AG09319 (cell line): ENCODE measurements around the gene PPIA.

Experiments
- DNase-seq: peaks from one replicate; pipeline ENCODE4 v3.0.0-alpha.2; 2010; ENCODE audit warnings: low read depth; ENCODE audit errors: extremely low read depth
- TF ChIP-seq, protein P1 (sequence below): IDR thresholded peaks from 2 replicates; pipeline ENCODE4 v1.5.1; 2011; ENCODE audit warnings: low read depth, mild to moderate bottlenecking, inconsistent platforms, low read length, moderate library complexity

Gene PPIA

DNA sequence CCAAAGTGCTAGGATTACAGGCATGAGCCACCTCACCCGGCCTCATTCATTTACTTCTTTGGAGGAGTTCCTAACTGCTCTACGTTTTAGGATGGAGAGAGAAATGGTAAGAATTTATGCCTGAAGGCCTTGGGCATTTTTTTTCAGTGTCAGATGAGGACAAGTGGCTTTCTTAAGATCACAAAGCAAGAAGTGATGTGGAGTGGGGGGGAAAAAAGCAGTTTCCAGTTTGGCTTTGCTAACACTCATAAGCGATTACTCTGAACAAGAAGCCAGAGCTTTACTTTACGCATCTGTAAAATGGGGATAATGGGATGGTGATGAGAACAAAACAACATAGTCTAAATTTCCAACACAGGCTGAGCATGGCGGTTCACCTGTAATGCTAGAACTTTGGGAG is 2.6 kb upstream of the PPIA start:
- peak; percentile 54 for DNase-seq
- TF ChIP-seq, protein P1, sequence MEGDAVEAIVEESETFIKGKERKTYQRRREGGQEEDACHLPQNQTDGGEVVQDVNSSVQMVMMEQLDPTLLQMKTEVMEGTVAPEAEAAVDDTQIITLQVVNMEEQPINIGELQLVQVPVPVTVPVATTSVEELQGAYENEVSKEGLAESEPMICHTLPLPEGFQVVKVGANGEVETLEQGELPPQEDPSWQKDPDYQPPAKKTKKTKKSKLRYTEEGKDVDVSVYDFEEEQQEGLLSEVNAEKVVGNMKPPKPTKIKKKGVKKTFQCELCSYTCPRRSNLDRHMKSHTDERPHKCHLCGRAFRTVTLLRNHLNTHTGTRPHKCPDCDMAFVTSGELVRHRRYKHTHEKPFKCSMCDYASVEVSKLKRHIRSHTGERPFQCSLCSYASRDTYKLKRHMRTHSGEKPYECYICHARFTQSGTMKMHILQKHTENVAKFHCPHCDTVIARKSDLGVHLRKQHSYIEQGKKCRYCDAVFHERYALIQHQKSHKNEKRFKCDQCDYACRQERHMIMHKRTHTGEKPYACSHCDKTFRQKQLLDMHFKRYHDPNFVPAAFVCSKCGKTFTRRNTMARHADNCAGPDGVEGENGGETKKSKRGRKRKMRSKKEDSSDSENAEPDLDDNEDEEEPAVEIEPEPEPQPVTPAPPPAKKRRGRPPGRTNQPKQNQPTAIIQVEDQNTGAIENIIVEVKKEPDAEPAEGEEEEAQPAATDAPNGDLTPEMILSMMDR: no peak

DNA sequence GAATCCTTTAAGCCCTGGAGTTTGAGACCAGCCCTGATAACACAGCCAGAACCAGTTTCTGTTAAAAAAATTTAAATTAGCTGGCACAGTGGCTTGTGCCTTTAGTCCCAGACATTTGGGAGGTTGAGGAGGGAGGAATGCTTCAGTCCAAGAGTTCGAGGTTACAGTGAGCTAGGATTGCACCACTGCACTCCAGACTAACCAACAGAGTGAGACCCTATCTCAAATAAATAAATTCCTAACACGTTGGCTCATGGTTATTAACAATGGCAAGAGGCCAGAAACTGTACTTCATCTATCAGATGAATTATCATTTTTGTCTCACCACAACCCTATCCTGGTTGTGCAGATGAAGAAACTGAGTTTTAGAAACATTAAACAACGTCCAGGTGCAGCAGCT is 2.1 kb upstream of the PPIA start:
- TF ChIP-seq, protein P1: no peak
- DNase-seq: no peak

DNA sequence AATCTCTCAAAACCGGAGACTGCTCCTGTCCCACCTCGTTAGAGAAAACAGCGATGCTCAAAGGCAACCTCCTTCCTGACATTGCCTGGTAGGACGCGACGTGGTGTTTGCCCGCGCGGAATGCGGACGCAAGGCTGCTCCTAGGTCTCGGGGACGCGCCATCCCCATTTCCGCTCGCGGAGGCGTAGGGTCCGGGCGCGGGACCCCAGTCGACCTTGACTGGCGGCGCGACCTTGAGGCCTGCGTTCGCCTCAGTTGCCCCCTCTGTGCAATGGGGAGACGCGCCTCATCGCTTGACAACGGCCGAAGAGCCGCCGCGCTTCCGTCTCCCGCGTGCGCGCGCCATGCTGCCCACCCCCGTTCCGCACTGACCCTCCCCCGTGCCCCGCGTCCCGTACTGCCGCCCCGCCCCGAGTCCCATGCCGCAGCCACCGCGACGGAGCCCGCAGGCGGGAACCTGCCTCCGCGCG is 412 bp upstream of the PPIA start:
- DNase-seq: peak; percentile 18
- TF ChIP-seq, protein P1: no peak

DNA sequence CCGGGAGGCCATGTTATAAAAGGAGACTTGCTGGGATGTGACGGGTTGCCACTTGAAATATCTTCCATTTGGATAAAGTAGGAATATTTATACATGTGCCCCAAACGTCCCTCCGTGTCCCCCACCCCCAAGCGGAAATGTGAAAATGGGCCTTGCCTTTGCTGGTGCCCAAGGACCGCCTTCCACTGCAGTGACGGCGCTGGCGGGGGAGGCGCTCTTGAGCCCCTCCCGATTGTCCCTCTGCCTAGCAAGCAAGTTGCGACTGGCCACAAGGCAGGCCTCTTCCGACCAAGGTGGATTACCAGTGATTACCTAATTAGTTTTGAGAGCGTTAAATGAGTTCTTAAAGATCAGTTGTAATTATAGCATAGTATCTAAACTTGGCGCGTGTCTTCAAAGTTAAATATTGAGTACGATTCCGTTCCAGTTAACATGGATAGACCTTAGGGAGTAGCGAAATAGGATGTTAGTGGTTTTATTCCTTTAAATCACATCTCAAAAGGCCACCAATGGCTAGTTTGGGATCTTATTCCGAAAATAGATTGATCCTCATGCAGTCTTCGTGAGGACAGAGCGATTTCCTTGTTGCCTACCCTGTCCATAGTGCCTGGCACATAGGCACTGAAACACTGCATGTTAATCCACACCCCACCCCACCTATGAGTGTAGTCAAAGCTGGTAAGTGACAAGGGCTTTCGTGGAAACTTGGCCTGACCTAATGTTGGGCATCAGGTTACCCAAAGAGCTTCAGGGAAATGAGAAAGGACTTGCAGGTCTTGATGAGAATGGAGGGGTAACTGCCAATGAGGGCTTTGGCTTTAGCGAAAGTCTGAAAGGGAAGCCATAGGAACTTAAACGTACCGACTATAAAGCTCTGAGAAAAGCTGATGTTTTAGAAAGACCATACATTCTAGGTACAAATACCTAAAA is 1.1 kb downstream of the PPIA start:
- DNase-seq: peak; percentile 72
- TF ChIP-seq, protein P1: peak; percentile 39

DNA sequence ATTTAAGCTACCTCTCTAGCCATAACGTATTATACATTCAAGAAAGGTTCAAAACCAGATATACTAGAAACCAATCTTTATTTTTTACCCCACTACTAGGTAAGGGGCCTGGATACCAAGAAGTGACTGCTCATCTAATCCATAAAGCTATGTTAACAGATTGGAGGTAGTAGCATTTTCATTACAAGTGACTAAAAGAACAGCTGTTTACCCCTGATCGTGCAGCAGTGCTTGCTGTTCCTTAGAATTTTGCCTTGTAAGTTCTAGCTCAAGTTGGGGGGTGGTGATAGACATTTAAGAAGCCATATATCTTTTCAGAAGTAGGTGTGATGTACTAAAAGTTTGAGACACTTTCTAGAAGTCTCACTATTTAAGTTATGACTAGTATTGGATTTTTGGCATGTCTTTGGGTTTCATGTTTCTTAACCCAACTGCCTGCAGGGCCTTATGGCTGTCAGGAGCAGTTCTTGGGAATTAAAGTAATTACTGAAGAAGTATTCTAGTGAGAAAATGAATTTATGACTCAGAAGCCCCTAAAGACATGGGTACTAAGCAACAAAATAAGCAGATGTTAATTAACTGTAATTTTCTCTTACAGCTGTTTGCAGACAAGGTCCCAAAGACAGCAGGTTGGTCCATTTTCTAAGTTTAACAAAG is 2.3 kb downstream of the PPIA start:
- TF ChIP-seq, protein P1: no peak
- DNase-seq: no peak

DNA sequence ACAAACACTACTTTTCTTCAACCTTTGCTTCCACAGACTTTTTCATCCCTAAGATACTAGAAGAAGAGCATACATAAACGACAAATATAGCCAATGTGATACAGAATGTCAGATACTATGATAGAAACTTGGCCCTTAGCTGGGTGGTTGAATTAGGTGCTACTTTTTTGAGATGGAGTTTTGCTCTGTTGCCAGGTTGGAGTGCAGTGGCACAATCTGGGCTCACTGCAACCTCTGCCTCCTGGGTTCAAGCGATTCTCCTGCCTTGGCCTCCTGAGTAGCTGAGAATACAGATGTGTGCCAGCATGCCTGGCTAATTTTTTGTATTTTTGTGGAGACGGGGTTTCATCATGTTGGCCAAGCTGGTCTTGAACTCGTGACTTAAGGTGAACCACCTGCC is 3.5 kb downstream of the PPIA start:
- no peak for DNase-seq
- TF ChIP-seq, protein P1: no peak

DNA sequence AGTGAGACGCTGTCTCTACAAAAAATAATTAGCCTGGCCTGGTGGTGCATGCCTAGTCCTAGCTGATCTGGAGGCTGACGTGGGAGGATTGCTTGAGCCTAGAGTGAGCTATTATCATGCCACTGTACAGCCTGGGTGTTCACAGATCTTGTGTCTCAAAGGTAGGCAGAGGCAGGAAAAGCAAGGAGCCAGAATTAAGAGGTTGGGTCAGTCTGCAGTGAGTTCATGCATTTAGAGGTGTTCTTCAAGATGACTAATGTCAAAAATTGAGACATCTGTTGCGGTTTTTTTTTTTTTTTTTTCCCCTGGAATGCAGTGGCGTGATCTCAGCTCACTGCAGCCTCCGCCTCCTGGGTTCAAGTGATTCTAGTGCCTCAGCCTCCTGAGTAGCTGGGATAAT is 5.4 kb downstream of the PPIA start:
- TF ChIP-seq, protein P1: no peak

More for the DNA sequence above, 5.4 kb downstream of the PPIA start:
- no peak for DNase-seq
